HEK293 (cell line): ENCODE data around the gene DPYD.

Experiments
- CTCF ChIP-seq: fragments of 450-650 bp; formaldehyde crosslinking; IDR thresholded peaks from 2 replicates; pipeline ENCODE4 v1.5.1; 2016; ENCODE audit warnings: missing biosample characterization, missing genetic modification characterization
- PATZ1 ChIP-seq: fragments of 450-650 bp; formaldehyde crosslinking; IDR thresholded peaks from 2 replicates; pipeline ENCODE4 v1.5.1; 2016; ENCODE audit warnings: missing biosample characterization, missing genetic modification characterization
- PRDM4 ChIP-seq: fragments of 450-650 bp; formaldehyde crosslinking; IDR thresholded peaks from 2 replicates; pipeline ENCODE4 v1.5.1; 2017; ENCODE audit warnings: missing biosample characterization, missing genetic modification characterization
- RBAK ChIP-seq: fragments of 450-650 bp; formaldehyde crosslinking; IDR thresholded peaks from 2 replicates; pipeline ENCODE4 v1.5.1; 2016; ENCODE audit warnings: missing biosample characterization, missing genetic modification characterization
- REST ChIP-seq: fragments of 450-650 bp; formaldehyde crosslinking; IDR thresholded peaks from 2 replicates; pipeline ENCODE4 v1.5.1; 2016; ENCODE audit warnings: missing biosample characterization, missing genetic modification characterization
- SP3 ChIP-seq: fragments of 450-650 bp; formaldehyde crosslinking; IDR thresholded peaks from 2 replicates; pipeline ENCODE4 v1.5.1; 2016; ENCODE audit warnings: missing biosample characterization, missing genetic modification characterization
- ZBTB10 ChIP-seq: fragments of 450-650 bp; formaldehyde crosslinking; IDR thresholded peaks from 2 replicates; pipeline ENCODE4 v1.5.1; 2016; ENCODE audit warnings: missing biosample characterization, missing genetic modification characterization
- ZBTB48 ChIP-seq: fragments of 450-650 bp; formaldehyde crosslinking; IDR thresholded peaks from 2 replicates; pipeline ENCODE4 v1.5.1; 2016; ENCODE audit warnings: missing biosample characterization, missing genetic modification characterization
- ZBTB7A ChIP-seq: fragments of 450-650 bp; formaldehyde crosslinking; IDR thresholded peaks from 2 replicates; pipeline ENCODE4 v1.5.1; 2016; ENCODE audit warnings: low read depth, missing biosample characterization, missing genetic modification characterization
- ZBTB8A ChIP-seq: fragments of 450-650 bp; formaldehyde crosslinking; IDR thresholded peaks from 2 replicates; pipeline ENCODE4 v1.5.1; 2016; ENCODE audit warnings: missing biosample characterization, missing genetic modification characterization
- ZNF707 ChIP-seq: fragments of 450-650 bp; formaldehyde crosslinking; IDR thresholded peaks from 2 replicates; pipeline ENCODE4 v1.5.1; 2016; ENCODE audit warnings: missing biosample characterization, missing genetic modification characterization

- no peak for TF ChIP-seq ZBTB7A (tag by site-specific recombination)
- no peak for TF ChIP-seq CTCF (tag by site-specific recombination)
- no peak for TF ChIP-seq ZBTB48 (tag by site-specific recombination)
- TF ChIP-seq REST (tag by site-specific recombination), result no peak
- no peak for TF ChIP-seq SP3 (tag by site-specific recombination)
- TF ChIP-seq ZBTB10, result no peak
- TF ChIP-seq ZNF707 (tag by site-specific recombination), result no peak
- TF ChIP-seq ZBTB8A, result no peak
- no peak for TF ChIP-seq PRDM4 (tag by site-specific recombination)
- TF ChIP-seq RBAK (tag by site-specific recombination), result no peak
- TF ChIP-seq PATZ1 (tag by site-specific recombination), result no peak
These were observed 570.6 kb downstream of the DPYD start for GRCh38 chr1:97350241-97350640.
